ENCODE measurements around the gene ARHGAP42. TPM values are rescaled to one million over a fixed set of nuclear protein-coding genes. Genes with fewer than 3 reads are reported as not detected.
"Not testable (repeated sequence)": the region's sequence is repeated elsewhere in the genome, so short reads cannot be mapped to it uniquely, and the experiment has no call there.

Gene ARHGAP42
- polyA plus RNA-seq (2012; ENCODE audit: missing spikeins): 1.3 TPM

GRCh38 chr11:100687054-100687629, at the start of gene ARHGAP42:
TSS of gene ARHGAP42 (plus strand) at chr11:100687288. CDS start at chr11:100687679, 391 bp downstream.
- TF ChIP-seq POLR2AphosphoS5 (IDR thresholded peaks at IDR 0.05; ENCODE audit: low read depth, low read length) (no peak), POLR2A (IDR thresholded peaks at IDR 0.05; ENCODE audit: low read depth, low read length) (peak; percentile 45; the same call in 1 of the 2 replicates), TAF1 (IDR thresholded peaks at IDR 0.05; ENCODE audit: borderline replicate concordance, low read depth, low read length) (no peak)
- FAIRE-seq (peak; percentile 93), DNase-seq (ENCODE audit: insufficient read length) (peak; percentile 63)

- no peak for FAIRE-seq
- DNase-seq (ENCODE audit: insufficient read length): no peak
- TF ChIP-seq POLR2AphosphoS5 (IDR thresholded peaks at IDR 0.05; ENCODE audit: low read depth, low read length) (no peak), TAF1 (IDR thresholded peaks at IDR 0.05; ENCODE audit: borderline replicate concordance, low read depth, low read length) (no peak), POLR2A (IDR thresholded peaks at IDR 0.05; ENCODE audit: low read depth, low read length) (no peak)
These were observed 49.4 kb upstream of the ARHGAP42 start for GRCh38 chr11:100637706-100638105.

GRCh38 chr11:100638648-100639047, 48.4 kb upstream of the ARHGAP42 start:
- TF ChIP-seq TAF1 (IDR thresholded peaks at IDR 0.05; ENCODE audit: borderline replicate concordance, low read depth, low read length): no peak
- TF ChIP-seq POLR2A (IDR thresholded peaks at IDR 0.05; ENCODE audit: low read depth, low read length): no peak
- FAIRE-seq (no peak), DNase-seq (ENCODE audit: insufficient read length) (no peak)

GRCh38 chr11:100639140-100639539, 47.9 kb upstream of the ARHGAP42 start:
- no peak for TF ChIP-seq POLR2A (IDR thresholded peaks at IDR 0.05; ENCODE audit: low read depth, low read length)
- TF ChIP-seq TAF1 (IDR thresholded peaks at IDR 0.05; ENCODE audit: borderline replicate concordance, low read depth, low read length): no peak
- TF ChIP-seq POLR2AphosphoS5 (IDR thresholded peaks at IDR 0.05; ENCODE audit: low read depth, low read length): no peak
- FAIRE-seq: no peak
- no peak for DNase-seq (ENCODE audit: insufficient read length)

- FAIRE-seq (no peak), DNase-seq (ENCODE audit: insufficient read length) (no peak)
- TF ChIP-seq POLR2A (IDR thresholded peaks at IDR 0.05; ENCODE audit: low read depth, low read length): no peak
- no peak for TF ChIP-seq TAF1 (IDR thresholded peaks at IDR 0.05; ENCODE audit: borderline replicate concordance, low read depth, low read length)
- no peak for TF ChIP-seq POLR2AphosphoS5 (IDR thresholded peaks at IDR 0.05; ENCODE audit: low read depth, low read length)
These were observed 47.0 kb upstream of the ARHGAP42 start for GRCh38 chr11:100640071-100640470.

- no peak for DNase-seq (ENCODE audit: insufficient read length)
- FAIRE-seq: no peak
- TF ChIP-seq POLR2A (IDR thresholded peaks at IDR 0.05; ENCODE audit: low read depth, low read length) (no peak), POLR2AphosphoS5 (IDR thresholded peaks at IDR 0.05; ENCODE audit: low read depth, low read length) (no peak), TAF1 (IDR thresholded peaks at IDR 0.05; ENCODE audit: borderline replicate concordance, low read depth, low read length) (no peak)
These were observed 46.4 kb upstream of the ARHGAP42 start for GRCh38 chr11:100640646-100641045.

GRCh38 chr11:100641456-100641855, 45.6 kb upstream of the ARHGAP42 start:
- DNase-seq (ENCODE audit: insufficient read length) (no peak), FAIRE-seq (no peak)
- TF ChIP-seq POLR2AphosphoS5 (IDR thresholded peaks at IDR 0.05; ENCODE audit: low read depth, low read length) (no peak), POLR2A (IDR thresholded peaks at IDR 0.05; ENCODE audit: low read depth, low read length) (no peak)

- FAIRE-seq: no peak
These were observed 40.5 kb upstream of the ARHGAP42 start for GRCh38 chr11:100646545-100646944.

GRCh38 chr11:100647861-100648260, 39.2 kb upstream of the ARHGAP42 start:
- DNase-seq (ENCODE audit: insufficient read length) (no peak), FAIRE-seq (no peak)
- TF ChIP-seq POLR2AphosphoS5 (IDR thresholded peaks at IDR 0.05; ENCODE audit: low read depth, low read length) (no peak), POLR2A (IDR thresholded peaks at IDR 0.05; ENCODE audit: low read depth, low read length) (no peak), TAF1 (IDR thresholded peaks at IDR 0.05; ENCODE audit: borderline replicate concordance, low read depth, low read length) (no peak)

More at GRCh38 chr11:100646545-100646944, 40.5 kb upstream of the ARHGAP42 start:
- DNase-seq (ENCODE audit: insufficient read length): no peak
- TF ChIP-seq POLR2AphosphoS5 (IDR thresholded peaks at IDR 0.05; ENCODE audit: low read depth, low read length) (no peak), POLR2A (IDR thresholded peaks at IDR 0.05; ENCODE audit: low read depth, low read length) (no peak), TAF1 (IDR thresholded peaks at IDR 0.05; ENCODE audit: borderline replicate concordance, low read depth, low read length) (no peak)

- TF ChIP-seq POLR2AphosphoS5 (IDR thresholded peaks at IDR 0.05; ENCODE audit: low read depth, low read length): no peak
- DNase-seq (ENCODE audit: insufficient read length) (no peak), FAIRE-seq (no peak)
These were observed 23.5 kb upstream of the ARHGAP42 start for GRCh38 chr11:100663583-100663982.

GRCh38 chr11:100663996-100664395, 23.1 kb upstream of the ARHGAP42 start:
- FAIRE-seq (no peak), DNase-seq (ENCODE audit: insufficient read length) (no peak)
- TF ChIP-seq POLR2A (IDR thresholded peaks at IDR 0.05; ENCODE audit: low read depth, low read length): no peak
- no peak for TF ChIP-seq TAF1 (IDR thresholded peaks at IDR 0.05; ENCODE audit: borderline replicate concordance, low read depth, low read length)
- no peak for TF ChIP-seq POLR2AphosphoS5 (IDR thresholded peaks at IDR 0.05; ENCODE audit: low read depth, low read length)

- DNase-seq (ENCODE audit: insufficient read length); FAIRE-seq: not testable (repeated sequence)
These were observed 20.3 kb upstream of the ARHGAP42 start for GRCh38 chr11:100666816-100667215.

- FAIRE-seq: no peak
- no peak for TF ChIP-seq TAF1 (IDR thresholded peaks at IDR 0.05; ENCODE audit: borderline replicate concordance, low read depth, low read length)
- no peak for TF ChIP-seq POLR2AphosphoS5 (IDR thresholded peaks at IDR 0.05; ENCODE audit: low read depth, low read length)
- no peak for TF ChIP-seq POLR2A (IDR thresholded peaks at IDR 0.05; ENCODE audit: low read depth, low read length)
These were observed 19.6 kb upstream of the ARHGAP42 start for GRCh38 chr11:100667449-100667848.

More at GRCh38 chr11:100667449-100667848, 19.6 kb upstream of the ARHGAP42 start:
- no peak for DNase-seq (ENCODE audit: insufficient read length)

Data from GM12892 (cell line).